Sigmoid colon (tissue), 4 donors: ENCODE results near the gene SERTAD3.
"Not testable (repeated sequence)": the region's sequence is repeated elsewhere in the genome, so short reads cannot be mapped to it uniquely, and the experiment has no call there.

Source experiments
- CTCF ChIP-seq, 4 experiments: fragments of 450-650 bp in 3 of 4; fragments of 200-600 bp in 1 of 4; IDR thresholded peaks; one replicate each; pipeline ENCODE4 v1.5.1; 2016 to 2019; ENCODE audit warnings: antibody characterized with exemption in 4 of 4, mild to moderate bottlenecking in 3 of 4, moderate library complexity in 2 of 4
- EP300 ChIP-seq, 4 donors: sonication (generic); formaldehyde crosslinking; IDR thresholded peaks; one replicate each; pipeline ENCODE4 v1.6.1; 2017; ENCODE audit warnings: antibody characterized with exemption in 4 of 4
- POLR2A ChIP-seq, 2 donors: fragments of 450-650 bp; IDR thresholded peaks; one replicate each; pipeline ENCODE4 v1.6.1; 2016; ENCODE audit warnings: antibody characterized with exemption in 2 of 2, mild to moderate bottlenecking in 2 of 2, moderate library complexity in 2 of 2
- POLR2AphosphoS5 ChIP-seq, 4 donors: sonication (generic); formaldehyde crosslinking; IDR thresholded peaks; one replicate each; pipeline ENCODE4 v1.6.1; 2017; ENCODE audit warnings: antibody characterized with exemption in 4 of 4

GRCh38 chr19:40453943-40454342 is 9.8 kb upstream of the SERTAD3 start:
- TF ChIP-seq CTCF, POLR2AphosphoS5, POLR2A, EP300 (IDR thresholded peaks at IDR 0.05): not testable (repeated sequence)
